ENCODE measurements around the gene RECK. TPM values are rescaled to one million over a fixed set of nuclear protein-coding genes. Genes with fewer than 3 reads are reported as not detected.
"Not testable (repeated sequence)": the region's sequence is repeated elsewhere in the genome, so short reads cannot be mapped to it uniquely, and the experiment has no call there.

The RECK gene
- 7.5 TPM for total RNA-seq

GRCh38 chr9:36036780-36037548 is at the start of gene RECK:
Gene RECK, plus strand, starts transcription at chr9:36036913. Its CDS starts 86 bp downstream, at chr9:36036999.
- DNase-seq: peak; percentile 86

GRCh38 chr9:35990155-35990554 is 46.6 kb upstream of the RECK start:
- DNase-seq: no peak

GRCh38 chr9:35993136-35993535 is 43.6 kb upstream of the RECK start:
- DNase-seq: not testable (repeated sequence)

- DNase-seq: no peak
These were observed 42.6 kb upstream of the RECK start for GRCh38 chr9:35993976-35994720.

- DNase-seq: no peak
These were observed 41.8 kb upstream of the RECK start for GRCh38 chr9:35994959-35995358.

GRCh38 chr9:35996358-35996970 is 40.2 kb upstream of the RECK start:
- no peak for DNase-seq

- not testable (repeated sequence) for DNase-seq
These were observed 39.7 kb upstream of the RECK start for GRCh38 chr9:35997016-35997415.

GRCh38 chr9:35998333-35998732 is 38.4 kb upstream of the RECK start:
- no peak for DNase-seq

- no peak for DNase-seq
These were observed 30.8 kb upstream of the RECK start for GRCh38 chr9:36005891-36006290.

- DNase-seq: no peak
These were observed 30.0 kb upstream of the RECK start for GRCh38 chr9:36006549-36007315.

- DNase-seq: no peak
These were observed 29.4 kb upstream of the RECK start for GRCh38 chr9:36007316-36007708.

- no peak for DNase-seq
These were observed 28.9 kb upstream of the RECK start for GRCh38 chr9:36007852-36008251.

- no peak for DNase-seq
These were observed 27.9 kb upstream of the RECK start for GRCh38 chr9:36008774-36009300.

- DNase-seq: no peak
These were observed 25.3 kb upstream of the RECK start for GRCh38 chr9:36011379-36011778.

- DNase-seq: no peak
These were observed 19.4 kb upstream of the RECK start for GRCh38 chr9:36017278-36017677.

GRCh38 chr9:36018129-36018528 is 18.6 kb upstream of the RECK start:
- DNase-seq: no peak

GRCh38 chr9:36018891-36019720 is 17.6 kb upstream of the RECK start:
- DNase-seq: no peak

GRCh38 chr9:36021968-36022367 is 14.7 kb upstream of the RECK start:
- no peak for DNase-seq

GRCh38 chr9:36023260-36024048 is 13.3 kb upstream of the RECK start:
- DNase-seq: peak; percentile 33

- no peak for DNase-seq
These were observed 11.0 kb upstream of the RECK start for GRCh38 chr9:36025746-36026145.

- no peak for DNase-seq
These were observed 7.5 kb upstream of the RECK start for GRCh38 chr9:36029202-36029601.
